MCF 10A (cell line): ENCODE results near the gene ACOXL. TPM values are rescaled to one million over a fixed set of nuclear protein-coding genes. Genes with fewer than 3 reads are reported as not detected.
"Not testable (repeated sequence)": the region's sequence is repeated elsewhere in the genome, so short reads cannot be mapped to it uniquely, and the experiment has no call there.

Experiments used
- BruUV-seq: library from RNA; stranded (reverse); fragments of 400-500 nt; replicated peaks from 2 replicates; lab custom pipeline; 2021; lab: Mats Ljungman, UMichigan
- CTCF ChIA-PET: fragments of 300-600 bp; sonication (Branson Sonifier 250); formaldehyde crosslinking; extraction: SDS; loops from one replicate; lab custom pipeline; 2021; ENCODE audit warnings: antibody characterized with exemption, inconsistent platforms; lab: Yijun Ruan, JAX
- POLR2A ChIA-PET: fragments of 300-600, 350-650 bp; sonication (Branson Sonifier 250); formaldehyde crosslinking; extraction: SDS; loops from one replicate; lab custom pipeline; 2020; ENCODE audit warnings: antibody characterized with exemption, inconsistent platforms; lab: Yijun Ruan, JAX
- DNase-seq: peaks from one replicate; pipeline ENCODE4 v3.0.0-alpha.2; 2018; ENCODE audit not compliant: unreplicated experiment
- H3K27ac Mint-ChIP-seq: one replicate; pipeline ENCODE4 v1.8.0; 2022; ENCODE audit warnings: mild to moderate bottlenecking, low read depth, mixed read lengths; ENCODE audit not compliant: unreplicated experiment
- H3K27me3 Mint-ChIP-seq: one replicate; pipeline ENCODE4 v1.8.0; 2022; ENCODE audit warnings: mixed read lengths; ENCODE audit not compliant: insufficient read depth, unreplicated experiment
- H3K36me3 Mint-ChIP-seq: one replicate; pipeline ENCODE4 v1.8.0; 2022; ENCODE audit warnings: mild to moderate bottlenecking, moderate library complexity, mixed read lengths; ENCODE audit not compliant: insufficient read depth, unreplicated experiment
- H3K4me1 Mint-ChIP-seq: one replicate; pipeline ENCODE4 v1.8.0; 2022; ENCODE audit warnings: mixed read lengths; ENCODE audit not compliant: insufficient read depth, unreplicated experiment
- H3K4me3 Mint-ChIP-seq: one replicate; pipeline ENCODE4 v1.8.0; 2022; ENCODE audit warnings: mild to moderate bottlenecking, moderate library complexity, mixed read lengths; ENCODE audit not compliant: unreplicated experiment
- H3K9me3 Mint-ChIP-seq: one replicate; pipeline ENCODE4 v1.8.0; 2022; ENCODE audit warnings: mixed read lengths; ENCODE audit not compliant: unreplicated experiment
- CTCF ChIP-seq: fragments of 200-600 bp; IDR thresholded peaks from one replicate; pipeline ENCODE4 v1.8.0; 2022; ENCODE audit warnings: antibody characterized with exemption, mild to moderate bottlenecking; ENCODE audit not compliant: unreplicated experiment
- intact Hi-C: fragments of 100-400 bp; cut with micrococcal nuclease; formaldehyde crosslinking; loops from 2 replicates; pipeline ENCODE4 v1.14.1; 2022
- total RNA-seq: library from RNA; stranded (reverse); gene quantifications from 2 replicates; pipeline ENCODE4 v1.2.3, GENCODE V29; 2022

The ACOXL gene
- total RNA-seq, 1 experiment from 2014 or later = not detected

GRCh38 chr2:111068435-111069058 lies 336.2 kb downstream of the ACOXL start:
- no peak for TF ChIP-seq CTCF
- DNase-seq = no peak
- POLR2A ChIA-PET = no interaction called here
- intact Hi-C loops = no loop called here
- H3K9me3 Mint-ChIP-seq = peaks cover 6% of the 10 kb centered on the region
- peaks cover 29% of the 10 kb centered on the region for H3K27me3 Mint-ChIP-seq
- peaks cover 6% of the 10 kb centered on the region for H3K36me3 Mint-ChIP-seq
- CTCF ChIA-PET = no interaction called here
- peaks cover 27% of the 10 kb centered on the region for H3K4me1 Mint-ChIP-seq
- H3K27ac Mint-ChIP-seq = no peak overlapping the region
- BruUV-seq = no TSS peak
- H3K4me3 Mint-ChIP-seq = no peak overlapping the region

GRCh38 chr2:111069722-111070121 lies 337.3 kb downstream of the ACOXL start:
- peak; percentile 12 for DNase-seq
- Mint-ChIP-seq H3K27me3 (peaks cover 20% of the 10 kb centered on the region), H3K36me3 (peaks cover 6% of the 10 kb centered on the region), H3K4me3 (no peak overlapping the region), H3K9me3 (no peaks in the 10 kb centered on the region), H3K27ac (no peak overlapping the region), H3K4me1 (peaks cover 27% of the 10 kb centered on the region)
- ChIA-PET POLR2A (interaction anchor here (0.6 kb wide), 1 partner anchor 165 kb away, joined by 3 read pairs; no protein-coding TSS in a partner anchor), CTCF (interaction anchor here (0.6 to 1.2 kb wide), 4 partner anchors 18 to 390 kb away, joined by 3 to 5 read pairs (median 3); no protein-coding TSS in a partner anchor)
- TF ChIP-seq CTCF = no peak
- intact Hi-C loops = loop anchor here (10.0 kb wide), 1 partner anchor 45 kb away; no protein-coding TSS in a partner anchor
- no TSS peak for BruUV-seq

GRCh38 chr2:111071600-111072171 lies 339.3 kb downstream of the ACOXL start:
- Mint-ChIP-seq H3K4me1 (peaks cover 27% of the 10 kb centered on the region), H3K9me3 (peaks cover 13% of the 10 kb centered on the region), H3K27me3 (peaks cover 6% of the 10 kb centered on the region), H3K27ac (peak overlapping the region; percentile 81), H3K4me3 (peak overlapping the region; percentile 19), H3K36me3 (no peaks in the 10 kb centered on the region)
- CTCF ChIA-PET = no interaction called here
- TF ChIP-seq CTCF = no peak
- intact Hi-C loops = loop anchor here (10.0 kb wide), 1 partner anchor 47 kb away; no protein-coding TSS in a partner anchor
- POLR2A ChIA-PET = interaction anchor here (1.0 to 1.3 kb wide), 2 partner anchors 9 to 49 kb away, joined by 3 to 7 read pairs; partner anchors contain the start of gene BCL2L11
- DNase-seq = peak; percentile 76
- BruUV-seq = no TSS peak

GRCh38 chr2:111072220-111072871 lies 340.0 kb downstream of the ACOXL start:
- intact Hi-C loops = loop anchor here (10.0 kb wide), 1 partner anchor 48 kb away; no protein-coding TSS in a partner anchor
- ChIA-PET CTCF (interaction anchor here (0.7 kb wide), 1 partner anchor 1609 kb away, joined by 3 read pairs; no protein-coding TSS in a partner anchor), POLR2A (interaction anchor here (1.3 kb wide), 1 partner anchor 48 kb away, joined by 7 read pairs; the partner anchor contains the start of gene BCL2L11)
- peaks cover 27% of the 10 kb centered on the region for H3K4me1 Mint-ChIP-seq
- H3K27me3 Mint-ChIP-seq = peaks cover 12% of the 10 kb centered on the region
- no peak for TF ChIP-seq CTCF
- DNase-seq = peak; percentile 85
- peaks cover 18% of the 10 kb centered on the region for H3K9me3 Mint-ChIP-seq
- H3K27ac Mint-ChIP-seq = peak overlapping the region; percentile 81
- H3K4me3 Mint-ChIP-seq = peak overlapping the region; percentile 19
- H3K36me3 Mint-ChIP-seq = no peaks in the 10 kb centered on the region
- BruUV-seq = no TSS peak

GRCh38 chr2:111082659-111083058 lies 350.3 kb downstream of the ACOXL start:
- H3K27ac Mint-ChIP-seq, H3K9me3 Mint-ChIP-seq, CTCF ChIA-PET, H3K4me3 Mint-ChIP-seq, H3K4me1 Mint-ChIP-seq, BruUV-seq, H3K36me3 Mint-ChIP-seq, DNase-seq, intact Hi-C loops, POLR2A ChIA-PET: not testable (repeated sequence)
- H3K27me3 Mint-ChIP-seq = peaks cover 78% of the 10 kb centered on the region
